A549 (cell line): Measurements from ENCODE around the gene RGS10. TPM values are rescaled to one million over a fixed set of nuclear protein-coding genes. Genes with fewer than 3 reads are reported as not detected.
"Not testable (repeated sequence)": the region's sequence is repeated elsewhere in the genome, so short reads cannot be mapped to it uniquely, and the experiment has no call there.

Source experiments
- ATAC-seq, 2 experiments: fragments of 200-7000 bp in 1 of 2; fragments of >200 bp in 1 of 2; cut with Nextera tagmentation in 1 of 2; cut with Tn5 transposase in 1 of 2; 3 replicates each; pipeline versions ENCODE4 v1.8.0 to v1.9.1; 2018 to 2020; ENCODE audit warnings: mild to moderate bottlenecking in 1 of 2, moderate library complexity in 1 of 2
- CTCF ChIA-PET: fragments of 300-600 bp; sonication (Branson Sonifier 250); formaldehyde crosslinking; extraction: SDS; loops from one replicate; lab custom pipeline; 2021; ENCODE audit warnings: antibody characterized with exemption, inconsistent platforms; lab: Yijun Ruan, JAX
- POLR2A ChIA-PET: fragments of 350-600 bp; formaldehyde crosslinking; extraction: SDS; loops from one replicate; lab custom pipeline; 2021; ENCODE audit warnings: antibody characterized with exemption, inconsistent platforms; lab: Yijun Ruan, JAX
- DNase-seq, 2 experiments: peaks; one replicate each; pipeline versions ENCODE4 v3.0.0 to v3.0.0-alpha.2; 2011 to 2016; ENCODE audit warnings: low read depth in 1 of 2, low spot score in 1 of 2
- FAIRE-seq: peaks from 2 replicates; lab custom pipeline; 2011; peaks lifted over from hg19 to GRCh38; lab: Jason Lieb, UNC
- H3K27ac ChIP-seq, 2 experiments: fragments of >200 bp; sonication (Bioruptor Twin); formaldehyde crosslinking; 3 replicates each; pipeline ENCODE4 v1.5.1; 2016 to 2017
- H3K4me1 ChIP-seq: fragments of >200 bp; sonication (Bioruptor Twin); formaldehyde crosslinking; 3 replicates; pipeline ENCODE4 v1.6.1; 2016
- H3K4me2 ChIP-seq: fragments of >200 bp; sonication (Bioruptor Twin); formaldehyde crosslinking; 3 replicates; pipeline ENCODE4 v1.6.1; 2016
- H3K4me3 ChIP-seq: fragments of >200 bp; sonication (Bioruptor Twin); formaldehyde crosslinking; 3 replicates; pipeline ENCODE4 v1.5.1; 2016
- H3K9me3 ChIP-seq: fragments of >200 bp; sonication (Bioruptor Twin); formaldehyde crosslinking; 3 replicates; pipeline ENCODE4 v1.6.1; 2016
- EHMT2 ChIP-seq: fragments of 200-600 bp; sonication (generic); IDR thresholded peaks from 2 replicates; pipeline ENCODE4 v1.6.1; 2016; ENCODE audit warnings: antibody characterized with exemption, low read depth, mild to moderate bottlenecking, moderate library complexity
- GATA3 ChIP-seq: IDR thresholded peaks from 2 replicates; pipeline ENCODE4 v1.6.1; 2012; ENCODE audit warnings: borderline replicate concordance
- HDAC2 ChIP-seq: fragments of 200-600 bp; sonication (generic); IDR thresholded peaks from 2 replicates; pipeline ENCODE4 v1.6.1; 2016
- JUNB ChIP-seq: fragments of >200 bp; sonication (Bioruptor Twin); formaldehyde crosslinking; IDR thresholded peaks from 2 replicates; pipeline ENCODE4 v1.6.1; 2016
- KDM5A ChIP-seq: fragments of 200-600 bp; sonication (generic); IDR thresholded peaks from 2 replicates; pipeline ENCODE4 v1.6.1; 2016; ENCODE audit warnings: antibody characterized with exemption, mild to moderate bottlenecking
- POLR2AphosphoS2 ChIP-seq: conservative IDR thresholded peaks from 2 replicates; pipeline ENCODE4 v1.6.1; 2012; ENCODE audit warnings: low read length, improper control_type of control experiment, inconsistent platforms
- REST ChIP-seq: fragments of 200-600 bp; sonication (generic); IDR thresholded peaks from 2 replicates; pipeline ENCODE4 v1.6.1; 2016; ENCODE audit warnings: antibody characterized with exemption, mild to moderate bottlenecking, moderate library complexity
- TP53 ChIP-seq: fragments of 250-450 bp; sonication (Bioruptor Pico); IDR thresholded peaks from 2 replicates; pipeline ENCODE4 v1.5.0; 2021; ENCODE audit warnings: mild to moderate bottlenecking, moderate library complexity
- ZC3H11A ChIP-seq: fragments of 450-650 bp; IDR thresholded peaks from 2 replicates; pipeline ENCODE4 v1.6.1; 2014; ENCODE audit warnings: antibody characterized with exemption, mild to moderate bottlenecking
- ZNF302 ChIP-seq: fragments of 250-450 bp; sonication (Bioruptor Pico); IDR thresholded peaks from 2 replicates; pipeline ENCODE4 v1.9.0; 2021; ENCODE audit warnings: inconsistent platforms, mild to moderate bottlenecking, moderate library complexity
- WGBS: methylation state at CpG from one replicate; pipeline ENCODE4 v1.1.6; 2017; ENCODE audit errors: missing lambda C conversion rate; 5-methylcytosine and 5-hydroxymethylcytosine counted together
- polyA plus RNA-seq, 4 experiments: library from polyadenylated mRNA; depleted of rRNA in 3 of 4; stranded (reverse); fragments of >200 nt; fragmentation: RNase III in 1 of 4; extraction: RNeasy Plus Mini Kit Qiagen cat#74134 plus additional on column Dnase treatment in 1 of 4; gene quantifications; 2 replicates in 3 of 4; 3 replicates in 1 of 4; pipeline ENCODE4 v1.2.3, GENCODE V29; 2011 to 2017
- TF ChIP-seq, protein P1 (sequence below): IDR thresholded peaks from 2 replicates; pipeline ENCODE4 v1.6.1; 2012

The RGS10 gene
- polyA plus RNA-seq, 2 of the 4 experiments (the other 2 are of a cell fraction), result 39.7 to 46.4 TPM

GRCh38 chr10:119532251-119532650 lies 10.3 kb downstream of the RGS10 start:
- DNase-seq, H3K4me3 ChIP-seq, H3K4me2 ChIP-seq, ATAC-seq, H3K4me1 ChIP-seq, H3K27ac ChIP-seq, FAIRE-seq, H3K9me3 ChIP-seq: not testable (repeated sequence)
- POLR2A ChIA-PET, result interaction anchor here (2.3 kb wide), 1 partner anchor 11 kb away, joined by 9 read pairs; the partner anchor contains the start of gene RGS10
- 86% methylated on average over 8 of the region's 8 CpGs for WGBS
- CTCF ChIA-PET, result interaction anchor here (1.2 to 3.1 kb wide), 2 partner anchors 11 to 87 kb away, joined by 3 to 14 read pairs; partner anchors contain the start of gene RGS10

DNA sequence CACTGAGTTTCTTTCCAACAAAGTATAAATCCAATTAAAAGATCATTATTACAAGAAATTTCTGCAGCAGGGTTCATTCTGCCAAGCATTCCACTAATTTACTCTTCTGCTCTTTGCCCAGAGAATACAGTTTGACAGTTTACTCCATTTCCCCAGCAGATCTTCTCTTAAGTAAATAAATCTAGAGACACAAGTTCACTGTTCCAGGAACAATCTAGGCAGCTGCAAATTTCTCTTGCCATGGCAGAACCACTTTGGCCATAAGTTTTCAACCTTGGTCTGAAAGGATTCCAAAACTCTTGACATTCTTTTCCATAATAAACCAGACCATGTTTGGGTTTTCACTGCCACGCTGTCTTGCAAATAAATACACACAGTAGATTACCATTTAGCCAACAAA lies 11.5 kb downstream of the RGS10 start:
- Histone ChIP-seq H3K4me2 (no peak overlapping the region), H3K9me3 (no peaks in the 10 kb centered on the region), H3K4me3 (no peak overlapping the region), H3K27ac (no peak overlapping the region), H3K4me1 (no peaks in the 10 kb centered on the region)
- ChIA-PET POLR2A (interaction anchor here (0.6 to 2.3 kb wide), 2 partner anchors 12 to 120 kb away, joined by 3 to 9 read pairs; partner anchors contain the start of gene RGS10), CTCF (interaction anchor here (0.6 to 3.1 kb wide), 4 partner anchors 12 to 326 kb away, joined by 3 to 14 read pairs (median 5); partner anchors contain the start of gene RGS10)
- 91% methylated on average over 1 of the region's 1 CpG for WGBS
- DNase-seq (no peak), ATAC-seq (no peak), FAIRE-seq (no peak)
- TF ChIP-seq TP53 (CRISPR knock-in tag) (no peak), KDM5A (no peak), REST (no peak), JUNB (no peak), POLR2AphosphoS2 (no peak), EHMT2 (no peak), GATA3 (no peak), HDAC2 (no peak)
- TF ChIP-seq, protein P1, sequence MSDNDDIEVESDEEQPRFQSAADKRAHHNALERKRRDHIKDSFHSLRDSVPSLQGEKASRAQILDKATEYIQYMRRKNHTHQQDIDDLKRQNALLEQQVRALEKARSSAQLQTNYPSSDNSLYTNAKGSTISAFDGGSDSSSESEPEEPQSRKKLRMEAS, result no peak

GRCh38 chr10:119528663-119529237 lies 13.8 kb downstream of the RGS10 start:
- CTCF ChIA-PET, result interaction anchor here (1.5 to 3.5 kb wide), 4 partner anchors 10 to 323 kb away, joined by 4 to 17 read pairs (median 6); partner anchors contain the start of gene RGS10
- not testable (repeated sequence) for FAIRE-seq, H3K4me2 ChIP-seq

DNA sequence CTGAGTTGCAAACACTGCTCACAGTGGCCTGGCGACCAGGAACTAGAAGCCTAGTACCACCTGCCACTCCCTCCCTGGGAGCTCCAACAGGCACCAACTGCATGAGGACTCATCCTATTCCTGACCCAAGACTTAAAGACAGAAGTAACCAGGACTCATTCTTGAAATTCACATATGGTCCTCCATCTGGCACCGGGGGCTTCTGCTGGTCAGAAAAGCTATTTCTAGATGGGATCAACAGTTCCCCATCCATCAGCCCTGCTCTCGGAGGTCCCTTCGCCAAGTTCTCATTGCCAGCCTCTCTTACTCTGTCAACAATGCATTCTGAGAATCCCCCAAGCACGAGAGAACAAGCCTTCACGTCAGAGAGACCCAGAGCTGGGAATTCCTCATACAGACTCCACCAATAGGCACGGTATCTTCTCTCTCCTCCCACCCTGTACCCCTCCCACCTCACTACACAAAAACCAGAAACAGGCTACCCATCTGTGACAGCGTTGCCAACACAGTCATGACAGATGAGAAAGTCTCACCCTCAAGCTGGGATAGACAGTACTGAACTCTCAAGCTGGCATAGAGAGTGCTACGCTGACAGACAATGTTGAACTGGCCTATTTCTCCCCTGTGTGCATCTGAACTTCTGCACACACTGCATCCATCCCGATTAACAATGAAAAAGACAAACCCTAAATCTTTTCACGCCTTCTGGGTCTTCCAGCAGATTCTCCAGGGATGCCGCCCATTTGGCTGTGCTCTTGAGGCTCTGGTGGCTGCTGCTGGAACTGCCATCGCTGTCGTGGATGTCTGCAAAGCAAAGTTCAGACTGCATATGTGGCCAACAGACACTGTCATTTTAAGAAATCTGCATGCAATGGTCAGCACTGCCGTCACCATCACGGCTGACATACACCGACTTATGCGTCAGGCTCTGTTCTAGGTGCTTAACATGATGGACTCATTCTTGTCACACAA lies 15.6 kb downstream of the RGS10 start:
- CTCF ChIA-PET, result interaction anchor here (0.8 to 3.5 kb wide), 5 partner anchors 16 to 328 kb away, joined by 3 to 17 read pairs (median 4); partner anchors contain the start of genes GRK5 and RGS10
- Histone ChIP-seq H3K4me3 (no peak overlapping the region), H3K27ac (no peak overlapping the region), H3K4me2 (no peak overlapping the region), H3K9me3 (no peaks in the 10 kb centered on the region), H3K4me1 (peaks cover 4% of the 10 kb centered on the region)
- peak; percentile 66 to 82; a peak in 4 of 6 replicates for ATAC-seq
- POLR2A ChIA-PET, result interaction anchor here (1.0 kb wide), 1 partner anchor 16 kb away, joined by 5 read pairs; the partner anchor contains the start of gene RGS10
- peak in 1 of 2 experiments; percentile 25 for DNase-seq
- TF ChIP-seq ZNF302 (CRISPR knock-in tag) (no peak), ZC3H11A (no peak), POLR2AphosphoS2 (no peak), KDM5A (no peak)
- 76% methylated on average over 18 of the region's 18 CpGs for WGBS
- no peak for FAIRE-seq

More at GRCh38 chr10:119528663-119529237, 13.8 kb downstream of the RGS10 start:
- H3K4me3 ChIP-seq, H3K4me1 ChIP-seq, DNase-seq, H3K27ac ChIP-seq, POLR2A ChIA-PET, H3K9me3 ChIP-seq: not testable (repeated sequence)
- ATAC-seq, result peak in 1 of 2 experiments; percentile 43; a peak in 1 of 6 replicates
- WGBS, result 83% methylated on average over 8 of the region's 8 CpGs
